WTC11 (cell line): Measurements from ENCODE around the gene PSMC6.

Source experiments
- FOXJ3 ChIP-seq: sonication (generic); formaldehyde crosslinking; IDR thresholded peaks from 2 replicates; pipeline ENCODE4 v1.9.0; 2021; ENCODE audit warnings: missing genetic modification reagents, mild to moderate bottlenecking, borderline replicate concordance
- NR2C2 ChIP-seq: sonication (generic); formaldehyde crosslinking; IDR thresholded peaks from 2 replicates; pipeline ENCODE4 v1.8.0; 2022; ENCODE audit warnings: mild to moderate bottlenecking, missing genetic modification reagents
- TF ChIP-seq, protein P1 (sequence below): fragments of 200-600 bp; IDR thresholded peaks from 2 replicates; pipeline ENCODE4 v1.8.0; 2022; ENCODE audit warnings: antibody characterized with exemption

DNA sequence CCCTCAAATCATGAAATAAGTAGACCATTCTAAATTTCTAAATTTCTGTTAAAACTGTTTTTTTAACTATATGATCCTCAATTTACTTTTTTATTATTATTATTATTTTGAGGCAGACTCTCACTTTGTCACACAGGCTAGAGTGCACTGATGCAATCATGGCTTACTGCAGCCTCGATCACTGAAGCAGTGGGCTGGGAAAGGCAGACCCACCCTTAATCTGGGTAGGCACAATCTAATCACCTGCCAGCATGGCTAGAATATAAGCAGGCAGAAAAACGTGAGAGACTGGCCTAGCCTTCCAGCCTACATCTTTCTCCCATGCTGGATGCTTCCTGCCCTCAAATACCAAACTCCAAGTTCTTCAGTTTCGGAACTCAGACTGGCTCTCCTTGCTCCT, 14.0 kb upstream of the PSMC6 start:
- TF ChIP-seq, protein P1, sequence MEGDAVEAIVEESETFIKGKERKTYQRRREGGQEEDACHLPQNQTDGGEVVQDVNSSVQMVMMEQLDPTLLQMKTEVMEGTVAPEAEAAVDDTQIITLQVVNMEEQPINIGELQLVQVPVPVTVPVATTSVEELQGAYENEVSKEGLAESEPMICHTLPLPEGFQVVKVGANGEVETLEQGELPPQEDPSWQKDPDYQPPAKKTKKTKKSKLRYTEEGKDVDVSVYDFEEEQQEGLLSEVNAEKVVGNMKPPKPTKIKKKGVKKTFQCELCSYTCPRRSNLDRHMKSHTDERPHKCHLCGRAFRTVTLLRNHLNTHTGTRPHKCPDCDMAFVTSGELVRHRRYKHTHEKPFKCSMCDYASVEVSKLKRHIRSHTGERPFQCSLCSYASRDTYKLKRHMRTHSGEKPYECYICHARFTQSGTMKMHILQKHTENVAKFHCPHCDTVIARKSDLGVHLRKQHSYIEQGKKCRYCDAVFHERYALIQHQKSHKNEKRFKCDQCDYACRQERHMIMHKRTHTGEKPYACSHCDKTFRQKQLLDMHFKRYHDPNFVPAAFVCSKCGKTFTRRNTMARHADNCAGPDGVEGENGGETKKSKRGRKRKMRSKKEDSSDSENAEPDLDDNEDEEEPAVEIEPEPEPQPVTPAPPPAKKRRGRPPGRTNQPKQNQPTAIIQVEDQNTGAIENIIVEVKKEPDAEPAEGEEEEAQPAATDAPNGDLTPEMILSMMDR: no peak
- no peak for TF ChIP-seq NR2C2
- no peak for TF ChIP-seq FOXJ3 (CRISPR knock-in tag)
